Activated naive CD4-positive, alpha-beta T cell treated with anti-CD3 and anti-CD28 coated beads, Interleukin-2, amount 50 U/mL, for 24 hours (primary cell): ENCODE results near the gene CALML5.

ENCODE experiments used
- H3K27ac Mint-ChIP-seq: one replicate; pipeline ENCODE4 v1.8.0; 2021; ENCODE audit warnings: mild to moderate bottlenecking, mixed read lengths
- H3K27me3 Mint-ChIP-seq: one replicate; pipeline ENCODE4 v1.8.0; 2021; ENCODE audit warnings: mixed read lengths
- H3K36me3 Mint-ChIP-seq: one replicate; pipeline ENCODE4 v1.8.0; 2021; ENCODE audit warnings: mixed read lengths
- H3K4me1 Mint-ChIP-seq: one replicate; pipeline ENCODE4 v1.8.0; 2021; ENCODE audit warnings: mixed read lengths
- H3K4me3 Mint-ChIP-seq: one replicate; pipeline ENCODE4 v1.8.0; 2021; ENCODE audit warnings: mild to moderate bottlenecking, mixed read lengths
- H3K9me3 Mint-ChIP-seq: one replicate; pipeline ENCODE4 v1.8.0; 2021; ENCODE audit warnings: mixed read lengths

Gene CALML5

DNA sequence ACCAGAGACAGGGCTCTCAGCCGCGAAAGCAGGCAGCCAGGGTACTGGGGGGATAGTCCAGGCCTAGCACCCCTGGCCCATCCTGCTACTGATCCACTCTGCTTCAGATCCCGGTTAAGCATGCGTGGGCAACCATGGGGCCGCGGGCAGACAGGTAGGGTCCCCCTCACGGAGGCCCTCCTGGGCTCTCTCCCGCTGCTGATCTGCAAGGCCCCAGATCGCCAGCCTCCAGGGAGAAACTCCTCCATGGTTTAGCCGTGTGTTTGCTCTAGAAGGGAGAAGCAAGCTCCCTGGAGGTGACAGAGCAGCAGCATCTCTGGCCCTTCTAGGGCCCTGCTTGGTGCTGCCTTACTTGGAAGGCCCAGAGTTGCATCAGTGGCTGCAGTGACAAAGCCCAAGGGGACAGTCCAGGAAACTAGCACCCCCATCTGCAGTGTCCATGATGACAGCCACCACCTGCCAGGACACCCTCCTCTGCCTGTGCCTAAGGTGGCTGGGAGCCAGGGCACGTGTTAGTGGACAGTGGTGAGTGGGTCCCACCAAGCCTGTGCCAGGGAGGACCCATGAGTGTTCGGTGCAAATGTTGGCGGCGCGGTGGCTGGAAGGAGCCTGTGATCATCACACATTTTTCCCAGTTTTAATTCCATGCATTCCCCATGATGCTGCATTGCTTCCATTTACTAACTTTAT, 29.2 kb downstream of the CALML5 start:
- no peaks in the 10 kb centered on the region for H3K9me3 Mint-ChIP-seq
- H3K36me3 Mint-ChIP-seq: no peaks in the 10 kb centered on the region
- H3K4me3 Mint-ChIP-seq: no peak overlapping the region
- H3K27ac Mint-ChIP-seq: no peak overlapping the region
- no peaks in the 10 kb centered on the region for H3K27me3 Mint-ChIP-seq
- no peaks in the 10 kb centered on the region for H3K4me1 Mint-ChIP-seq

DNA sequence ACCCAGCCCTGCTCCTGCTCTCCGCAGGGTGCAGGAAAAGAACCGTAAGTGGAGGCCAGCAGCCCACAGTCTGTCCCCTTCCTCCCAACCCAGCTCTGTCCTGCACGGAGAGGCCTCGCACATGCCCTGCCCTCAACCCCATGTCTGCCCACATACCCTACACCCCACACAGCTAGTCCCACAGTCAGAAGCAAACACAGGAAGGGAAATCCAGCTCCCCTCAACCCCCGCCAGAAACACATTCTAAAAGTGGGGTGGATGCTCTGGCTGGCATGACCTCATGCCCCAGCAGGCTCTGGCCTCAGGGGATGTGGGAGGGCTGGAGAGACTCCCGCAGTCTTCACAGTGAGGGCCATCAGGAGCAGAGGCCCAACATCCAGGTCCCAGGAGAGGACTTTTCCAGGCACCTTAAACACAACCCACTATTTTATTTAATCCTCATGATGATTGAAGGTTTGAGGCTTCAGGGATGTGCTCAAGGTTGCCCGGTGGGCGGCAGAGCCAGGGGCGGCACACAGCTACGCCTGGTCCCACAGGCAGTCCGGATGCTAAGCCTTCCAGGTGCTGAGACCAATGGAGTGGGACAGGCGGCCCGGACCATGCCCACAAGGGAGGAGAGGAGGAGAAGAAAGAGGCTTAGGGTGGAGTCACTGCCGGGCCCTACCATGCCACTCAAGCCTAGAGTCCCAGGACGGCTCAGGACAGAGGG, 29.9 kb downstream of the CALML5 start:
- H3K9me3 Mint-ChIP-seq: no peaks in the 10 kb centered on the region

DNA sequence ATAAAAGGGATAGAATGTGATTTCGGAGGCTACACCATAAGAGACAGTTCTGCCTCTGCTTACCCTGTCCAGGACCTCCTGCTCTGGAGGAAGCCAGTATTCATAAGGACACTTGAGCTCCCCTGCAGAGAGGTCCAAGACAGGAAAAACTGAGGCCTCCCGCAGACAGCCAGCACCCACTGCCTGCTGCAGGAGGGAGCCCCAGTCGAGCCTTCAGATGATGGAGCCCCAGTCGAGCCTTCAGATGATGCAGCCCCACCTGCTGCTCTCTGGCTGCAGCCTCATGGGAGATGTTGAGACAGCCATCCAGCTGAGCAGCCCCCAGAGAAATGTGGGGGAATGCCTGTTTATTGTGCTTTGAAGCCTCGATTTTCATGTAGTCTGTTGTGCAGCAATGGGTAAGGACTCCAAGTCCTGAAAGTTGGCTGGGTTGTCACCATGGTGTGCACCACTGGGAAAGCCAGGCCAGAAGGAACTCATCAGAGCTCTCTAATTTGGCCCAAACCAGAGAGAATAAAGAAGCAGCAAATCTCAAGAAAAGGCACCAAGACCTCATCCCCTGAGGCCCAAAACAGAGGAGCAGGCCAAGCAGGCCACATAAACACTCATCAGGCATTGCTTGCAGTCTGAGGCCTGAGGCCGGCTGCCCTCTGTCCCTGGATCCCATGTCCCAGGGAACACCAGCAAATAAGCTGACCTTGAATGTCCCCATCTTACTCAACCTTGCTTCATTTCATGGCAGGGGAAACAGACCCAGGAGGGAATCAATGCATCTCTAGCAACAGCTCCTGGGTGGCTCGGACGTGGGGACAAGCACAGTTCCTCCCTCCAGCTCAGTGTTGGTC, 30.9 kb downstream of the CALML5 start:
- no peaks in the 10 kb centered on the region for H3K27me3 Mint-ChIP-seq
- no peak overlapping the region for H3K4me3 Mint-ChIP-seq
- H3K9me3 Mint-ChIP-seq: no peaks in the 10 kb centered on the region
- no peaks in the 10 kb centered on the region for H3K4me1 Mint-ChIP-seq
- H3K36me3 Mint-ChIP-seq: no peaks in the 10 kb centered on the region
- H3K27ac Mint-ChIP-seq: no peak overlapping the region

More for the DNA sequence above, 29.9 kb downstream of the CALML5 start:
- H3K4me3 Mint-ChIP-seq: no peak overlapping the region
- H3K27ac Mint-ChIP-seq: no peak overlapping the region
- H3K4me1 Mint-ChIP-seq: no peaks in the 10 kb centered on the region
- H3K27me3 Mint-ChIP-seq: no peaks in the 10 kb centered on the region
- no peaks in the 10 kb centered on the region for H3K36me3 Mint-ChIP-seq

DNA sequence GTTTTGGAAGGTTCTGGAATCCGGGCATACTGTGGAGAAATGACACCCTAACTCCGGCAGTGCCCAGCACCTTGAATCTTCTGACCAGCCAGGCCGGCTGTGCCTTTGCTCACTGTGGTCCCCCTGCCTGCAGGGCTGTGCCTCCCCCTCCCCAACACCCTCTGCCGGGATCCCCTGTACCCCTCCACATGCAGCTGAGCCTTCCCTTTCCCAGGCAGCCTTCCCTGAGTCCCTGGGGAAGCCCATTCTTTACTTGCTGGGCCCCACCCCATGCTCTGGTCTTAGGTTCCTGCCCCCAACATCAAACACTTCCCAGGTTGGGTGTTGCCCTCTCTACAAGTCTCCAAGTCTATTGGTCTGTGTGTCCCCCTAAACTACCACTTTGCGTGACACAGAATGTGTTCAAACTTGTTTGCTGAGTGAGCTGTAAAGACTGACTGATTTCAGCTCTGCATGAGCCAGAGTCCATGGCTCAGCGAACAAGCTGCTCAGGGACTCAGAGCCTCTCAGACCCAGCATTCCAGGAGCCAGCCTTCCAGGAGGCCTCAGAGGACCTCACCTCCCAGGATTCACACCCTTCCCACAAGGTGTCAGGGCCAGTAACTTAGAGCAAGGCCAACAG, 31.6 kb downstream of the CALML5 start:
- Mint-ChIP-seq H3K4me3 (no peak overlapping the region), H3K4me1 (no peaks in the 10 kb centered on the region), H3K27me3 (no peaks in the 10 kb centered on the region), H3K9me3 (no peaks in the 10 kb centered on the region), H3K27ac (no peak overlapping the region), H3K36me3 (no peaks in the 10 kb centered on the region)

DNA sequence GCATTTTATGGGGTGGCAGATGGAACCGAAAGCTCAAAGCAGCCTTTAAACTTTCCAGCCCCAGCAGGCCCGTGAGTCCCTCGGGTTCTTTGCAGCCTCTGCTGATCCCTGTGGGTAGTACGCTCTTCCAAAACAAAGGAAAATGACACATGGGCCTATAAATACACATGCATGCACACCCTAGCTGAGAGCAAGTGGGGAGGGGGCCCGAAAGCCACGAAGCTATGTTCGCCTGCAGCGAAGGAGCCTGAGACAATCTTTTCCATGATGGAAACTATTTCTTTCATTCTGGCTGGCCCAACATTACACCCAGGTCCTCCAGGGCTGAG, 32.2 kb downstream of the CALML5 start:
- H3K27me3 Mint-ChIP-seq: no peaks in the 10 kb centered on the region
- no peaks in the 10 kb centered on the region for H3K4me1 Mint-ChIP-seq
- no peaks in the 10 kb centered on the region for H3K36me3 Mint-ChIP-seq

DNA sequence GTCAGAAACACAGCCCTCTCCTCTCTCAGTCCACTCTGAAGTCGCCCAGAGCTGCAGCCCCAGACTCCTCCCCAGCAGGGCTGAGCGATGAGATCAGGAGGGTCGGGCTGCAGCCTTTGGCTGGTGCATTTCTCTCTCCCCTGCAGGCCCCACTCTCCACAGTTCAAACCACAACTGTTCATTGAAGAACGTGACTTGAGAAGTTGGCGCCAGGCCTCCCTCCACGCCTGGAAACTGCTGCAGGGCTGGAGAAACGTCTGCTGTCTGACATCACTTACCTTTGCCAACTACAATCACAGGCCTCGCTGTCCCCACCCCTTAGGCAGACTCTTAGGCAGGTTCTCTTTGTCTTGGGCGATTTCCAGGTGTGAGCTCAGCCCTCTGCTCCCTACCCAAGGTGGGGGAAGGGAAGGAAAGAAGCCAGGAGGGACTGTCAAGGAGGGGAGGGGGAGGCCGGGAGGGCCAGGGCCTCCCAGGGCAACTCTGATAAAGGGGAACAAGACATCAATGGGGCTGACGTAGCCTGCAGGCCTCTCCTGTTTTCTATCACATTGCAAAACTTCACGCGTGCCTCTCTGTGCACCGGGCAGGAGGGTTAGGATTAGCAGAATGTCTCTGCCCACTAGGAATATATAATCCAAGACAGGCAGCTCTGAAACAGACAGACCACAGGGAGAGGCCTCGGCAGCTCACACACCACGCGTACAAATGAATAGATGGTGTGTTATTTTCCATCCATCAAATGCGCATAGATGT, 32.7 kb downstream of the CALML5 start:
- Mint-ChIP-seq H3K27me3 (no peaks in the 10 kb centered on the region), H3K27ac (no peak overlapping the region), H3K4me1 (no peaks in the 10 kb centered on the region), H3K4me3 (no peak overlapping the region), H3K36me3 (no peaks in the 10 kb centered on the region), H3K9me3 (no peaks in the 10 kb centered on the region)

More for the DNA sequence above, 32.2 kb downstream of the CALML5 start:
- no peak overlapping the region for H3K27ac Mint-ChIP-seq
- no peak overlapping the region for H3K4me3 Mint-ChIP-seq
- H3K9me3 Mint-ChIP-seq: no peaks in the 10 kb centered on the region

DNA sequence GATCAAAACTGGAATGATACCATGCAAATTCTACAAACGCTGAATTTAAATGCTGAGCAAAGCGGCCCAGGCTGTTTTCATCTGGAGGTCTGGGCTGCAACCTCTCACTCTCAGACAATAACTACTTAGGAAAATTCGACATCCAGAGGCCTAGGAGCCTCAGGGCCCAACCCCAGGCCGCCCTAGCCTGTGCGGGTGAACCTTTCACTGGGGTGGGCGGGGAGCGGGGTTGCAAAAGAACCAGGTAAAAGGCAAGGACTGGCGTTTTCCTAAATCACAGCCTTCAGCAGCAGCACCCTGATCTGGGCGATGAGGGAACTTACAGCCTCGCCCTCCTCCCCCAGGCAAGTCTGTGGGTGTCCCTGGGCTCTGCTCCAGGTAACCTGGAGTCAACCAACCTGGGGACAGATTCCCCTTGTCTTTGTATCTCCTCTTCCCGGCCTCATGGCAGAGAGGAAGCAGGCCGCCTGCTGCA, 33.4 kb downstream of the CALML5 start:
- no peaks in the 10 kb centered on the region for H3K36me3 Mint-ChIP-seq
- H3K27ac Mint-ChIP-seq: no peak overlapping the region
- H3K9me3 Mint-ChIP-seq: no peaks in the 10 kb centered on the region
- no peaks in the 10 kb centered on the region for H3K4me1 Mint-ChIP-seq
- H3K4me3 Mint-ChIP-seq: no peak overlapping the region
- H3K27me3 Mint-ChIP-seq: no peaks in the 10 kb centered on the region

DNA sequence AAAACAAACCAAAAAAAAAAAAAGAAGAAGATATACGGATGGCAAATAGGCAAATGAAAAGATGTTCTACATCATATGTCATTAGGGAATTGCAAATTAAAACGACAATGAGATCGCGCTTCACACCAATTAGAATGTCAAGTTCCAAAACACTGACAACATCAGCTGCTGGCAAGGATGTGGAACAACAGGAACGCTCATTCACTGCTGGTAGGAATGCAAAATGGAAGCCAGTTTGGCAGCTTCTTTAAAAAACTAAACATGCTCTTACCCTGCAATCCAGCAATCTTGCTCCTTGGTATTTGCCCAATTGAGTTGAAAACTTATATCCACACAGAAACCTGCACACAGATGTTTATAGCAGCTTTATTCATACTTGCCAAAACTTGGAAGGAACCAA, 34.8 kb downstream of the CALML5 start:
- Mint-ChIP-seq H3K9me3 (no peaks in the 10 kb centered on the region), H3K4me1 (no peaks in the 10 kb centered on the region), H3K4me3 (no peak overlapping the region), H3K27me3 (no peaks in the 10 kb centered on the region), H3K27ac (no peak overlapping the region), H3K36me3 (no peaks in the 10 kb centered on the region)

DNA sequence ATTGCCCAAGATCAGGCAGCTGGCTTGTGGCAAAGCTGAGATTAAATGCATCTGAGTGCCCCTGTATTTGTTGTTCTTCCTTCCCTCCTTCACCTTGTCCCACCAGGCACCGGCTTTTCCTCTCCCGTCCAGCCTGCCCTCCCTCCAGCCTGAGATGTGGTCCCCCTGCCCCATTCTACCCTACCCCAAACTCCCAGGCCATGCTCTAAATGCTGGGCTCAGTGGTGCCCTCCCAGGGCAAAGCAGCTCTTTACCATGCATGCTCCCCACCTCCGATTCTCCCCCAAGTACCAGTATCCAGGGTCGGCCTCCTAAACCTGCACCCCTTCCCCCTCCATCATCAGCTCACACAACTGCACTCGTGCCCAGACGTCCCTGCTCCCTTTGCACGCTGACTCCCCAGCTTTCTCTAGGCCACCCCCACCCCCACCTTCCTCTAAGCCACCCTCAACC, 36.5 kb downstream of the CALML5 start:
- Mint-ChIP-seq H3K4me3 (no peak overlapping the region), H3K4me1 (peaks cover 8% of the 10 kb centered on the region), H3K27me3 (no peaks in the 10 kb centered on the region), H3K36me3 (peaks cover under 1% of the 10 kb centered on the region), H3K9me3 (no peaks in the 10 kb centered on the region), H3K27ac (no peak overlapping the region)

DNA sequence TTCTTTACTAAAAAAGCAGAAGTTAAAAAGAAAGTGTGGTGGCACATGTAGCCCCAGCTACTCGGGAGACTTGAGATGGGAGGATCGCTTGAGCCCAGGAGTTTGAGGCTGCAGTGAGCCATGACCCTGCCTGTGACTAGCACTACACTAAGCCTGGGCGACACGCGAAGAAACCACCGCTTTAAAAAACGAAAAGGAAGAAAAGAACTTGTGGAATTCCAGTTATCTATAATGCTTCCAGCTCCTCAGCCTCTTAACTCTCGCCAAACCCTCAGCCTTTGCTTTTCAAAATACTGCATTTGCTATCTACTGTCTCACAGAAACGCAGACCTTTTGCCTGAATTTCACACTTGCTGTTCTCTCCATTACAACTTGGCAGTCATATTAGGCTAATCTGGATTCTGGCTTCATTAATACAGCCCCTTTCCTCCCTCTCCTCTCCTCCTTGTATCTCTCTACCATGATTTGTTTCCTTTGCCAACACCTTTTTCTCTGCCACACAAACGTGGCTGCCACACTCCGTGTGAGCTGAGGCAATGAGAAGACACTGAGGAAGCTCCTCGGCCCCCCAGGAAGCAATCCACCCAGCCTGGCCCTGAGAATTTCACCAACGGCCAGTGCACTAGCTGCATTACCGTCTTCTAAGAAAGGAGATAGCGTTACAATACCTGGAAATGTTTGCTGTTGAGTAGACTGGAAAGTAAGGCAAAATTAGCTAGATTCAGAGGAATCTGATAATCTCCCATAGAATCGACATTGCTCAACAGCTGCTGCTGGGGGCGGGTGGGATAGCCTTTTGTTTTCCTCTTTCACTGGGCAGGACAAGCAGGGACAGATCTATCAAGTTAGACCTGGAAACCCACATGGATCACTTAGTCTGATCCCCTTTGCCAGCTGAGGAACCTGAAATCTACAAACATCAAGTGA, 37.2 kb downstream of the CALML5 start:
- Mint-ChIP-seq H3K36me3 (peaks cover 2% of the 10 kb centered on the region), H3K9me3 (no peaks in the 10 kb centered on the region), H3K27ac (no peak overlapping the region), H3K4me1 (peaks cover 11% of the 10 kb centered on the region), H3K4me3 (no peak overlapping the region), H3K27me3 (no peaks in the 10 kb centered on the region)

DNA sequence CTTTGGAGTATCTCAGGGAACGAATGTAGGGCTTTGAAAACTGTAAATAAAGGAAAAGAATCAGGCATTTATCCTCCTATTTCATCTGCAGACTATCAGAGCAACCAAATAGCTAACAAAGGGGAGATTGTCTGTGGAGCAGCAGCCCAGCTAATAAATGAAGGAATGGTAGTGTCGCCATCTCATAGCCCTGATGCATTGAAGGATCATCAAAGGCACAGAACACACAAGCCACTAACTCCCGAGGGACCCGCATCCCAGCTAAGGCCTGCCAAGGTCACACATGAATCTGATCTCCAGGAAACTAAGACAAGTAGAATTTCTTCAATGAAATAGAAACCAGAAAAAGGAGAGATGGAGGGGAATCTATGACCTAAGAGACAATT, 38.2 kb downstream of the CALML5 start:
- Mint-ChIP-seq H3K4me1 (peaks cover 11% of the 10 kb centered on the region), H3K4me3 (no peak overlapping the region), H3K27ac (no peak overlapping the region), H3K36me3 (peaks cover 8% of the 10 kb centered on the region), H3K9me3 (no peaks in the 10 kb centered on the region), H3K27me3 (no peaks in the 10 kb centered on the region)

DNA sequence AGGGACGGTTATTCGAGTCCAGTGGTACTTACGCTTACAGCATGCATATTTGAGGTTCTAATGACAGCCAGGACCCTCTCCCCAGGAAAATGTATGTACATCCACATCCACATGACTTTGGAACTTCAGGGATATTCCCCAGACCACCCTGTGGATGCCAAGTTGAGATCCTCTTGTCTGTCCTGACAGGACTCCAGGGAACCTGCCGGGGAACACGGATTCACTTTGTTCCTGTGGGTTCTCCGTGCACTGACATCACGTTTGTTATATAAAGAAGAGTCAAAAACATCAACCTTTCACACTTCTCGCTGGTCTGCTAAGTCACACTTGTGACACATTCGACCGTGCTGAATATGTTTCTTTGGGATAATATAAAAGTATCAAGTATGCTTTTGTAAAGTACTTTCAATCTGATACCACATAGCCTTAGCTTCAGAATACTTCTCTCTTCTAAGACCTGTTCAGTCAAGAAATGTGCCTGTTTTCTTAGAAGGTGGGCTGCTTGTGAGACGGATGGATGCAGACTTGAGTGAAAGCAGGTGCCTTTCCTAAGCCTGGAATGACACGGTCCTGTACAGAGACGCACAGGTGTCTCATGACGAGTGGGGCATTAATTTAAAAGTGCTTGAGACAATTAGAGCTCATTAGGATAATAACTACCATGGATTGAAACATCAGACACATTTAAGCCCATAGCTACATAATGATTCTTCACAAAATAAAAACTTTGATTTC, 38.7 kb downstream of the CALML5 start:
- Mint-ChIP-seq H3K9me3 (no peaks in the 10 kb centered on the region), H3K4me3 (no peak overlapping the region), H3K27me3 (no peaks in the 10 kb centered on the region), H3K36me3 (peaks cover 8% of the 10 kb centered on the region), H3K4me1 (peaks cover 11% of the 10 kb centered on the region), H3K27ac (no peak overlapping the region)

DNA sequence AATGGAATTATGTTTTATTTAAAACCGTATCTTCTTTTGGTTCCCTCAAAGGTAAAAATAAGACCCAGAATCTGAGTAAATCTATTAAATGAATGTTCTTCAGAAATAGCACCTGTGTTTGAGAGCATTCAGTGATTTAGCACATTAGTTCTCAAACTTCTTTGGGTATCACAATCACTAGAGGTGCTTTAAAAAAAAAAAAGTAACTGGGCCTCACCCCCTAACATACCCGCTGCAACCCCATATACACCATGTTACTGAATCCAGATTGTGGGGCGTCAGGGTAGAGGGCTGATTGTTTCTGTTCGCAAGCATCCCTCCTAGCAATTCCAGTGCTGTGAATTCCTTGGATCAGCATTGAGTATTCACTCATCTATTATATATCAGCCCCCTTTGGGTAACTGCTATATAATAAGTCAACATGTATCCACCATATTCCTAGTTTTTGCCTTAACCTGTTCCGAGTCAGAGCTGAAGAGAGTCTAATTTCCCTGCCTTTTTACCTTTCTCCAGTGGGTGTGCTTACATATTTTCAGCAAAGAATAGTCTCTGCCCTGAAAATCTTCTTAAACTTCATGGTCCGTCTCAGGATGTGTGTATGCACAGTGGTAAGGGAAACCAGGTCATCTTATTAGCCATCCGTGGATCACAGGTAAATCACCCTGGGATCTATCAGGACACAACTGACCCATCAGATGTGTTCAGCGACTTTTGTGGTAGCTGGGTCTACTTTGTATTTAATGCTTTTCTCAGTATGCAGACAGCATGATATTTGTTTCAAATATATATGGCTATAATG, 40.2 kb downstream of the CALML5 start:
- no peaks in the 10 kb centered on the region for H3K27me3 Mint-ChIP-seq
- peaks cover 8% of the 10 kb centered on the region for H3K36me3 Mint-ChIP-seq
- H3K9me3 Mint-ChIP-seq: no peaks in the 10 kb centered on the region
- H3K4me3 Mint-ChIP-seq: no peak overlapping the region
- H3K4me1 Mint-ChIP-seq: peaks cover 11% of the 10 kb centered on the region
- H3K27ac Mint-ChIP-seq: no peak overlapping the region
